Measurements from ENCODE around the gene MSX1. TPM values are rescaled to one million over a fixed set of nuclear protein-coding genes. Genes with fewer than 3 reads are reported as not detected.

MSX1 gene
- total RNA-seq, 5 donors from 2014 or later (not counting 1 experiment from before 2014, with no cell fraction given): not detected

GRCh38 chr4:4876945-4877661, 17.6 kb downstream of the MSX1 start:
- Mint-ChIP-seq H3K9me3 (no peaks in the 10 kb centered on the region), H3K27ac (no peak overlapping the region), H3K4me3 (no peak overlapping the region), H3K27me3 (peaks cover 53 to 63% of the 10 kb centered on the region in 2 donors), H3K36me3 (no peaks in the 10 kb centered on the region), H3K4me1 (peaks cover 0 to 5% (median 2%) of the 10 kb centered on the region in 3 donors)
- no peaks in the 10 kb centered on the region for H3K36me3 ChIP-seq (ENCODE audit: control insufficient read depth in 2 of 2, extremely low read depth in 1 of 2, insufficient read depth in 1 of 2, low read length in 1 of 2)
- no peak overlapping the region for H3K27ac ChIP-seq (ENCODE audit: low read length)
- ATAC-seq (replicated peaks in 1 of 4) (no peak), DNase-seq (no peak)
- no peaks in the 10 kb centered on the region for H3K9me3 ChIP-seq
- peaks cover 0 to 2% of the 10 kb centered on the region in 2 experiments for H3K4me1 ChIP-seq (ENCODE audit: control insufficient read depth in 1 of 2, extremely low read depth in 1 of 2, insufficient read depth in 2 of 2, low read length in 2 of 2)
- no peak overlapping the region for H3K4me3 ChIP-seq (ENCODE audit: control insufficient read depth in 1 of 2, extremely low read depth in 1 of 2, low read length in 1 of 2)
- POLR2A ChIA-PET: no interaction called here
- 84% methylated on average over 9 of the region's 12 CpGs for WGBS (ENCODE audit: insufficient coverage)
- CTCF ChIA-PET: no interaction called here
- H3K27me3 ChIP-seq (replicated peaks in 1 of 2; ENCODE audit: control insufficient read depth in 2 of 2, extremely low read depth in 1 of 2, insufficient read depth in 2 of 2, low read length in 1 of 2): peaks cover 2 to 63% of the 10 kb centered on the region in 2 experiments

GRCh38 chr4:4880492-4880891, 21.0 kb downstream of the MSX1 start:
- no peak for DNase-seq
- no peak overlapping the region for H3K4me3 Mint-ChIP-seq
- H3K9me3 ChIP-seq: no peaks in the 10 kb centered on the region
- H3K36me3 ChIP-seq (ENCODE audit: control insufficient read depth in 2 of 2, extremely low read depth in 1 of 2, insufficient read depth in 1 of 2, low read length in 1 of 2): no peaks in the 10 kb centered on the region
- no peak overlapping the region for H3K4me3 ChIP-seq (ENCODE audit: control insufficient read depth in 1 of 2, extremely low read depth in 1 of 2, low read length in 1 of 2)
- POLR2A ChIA-PET: no interaction called here
- H3K9me3 Mint-ChIP-seq: no peaks in the 10 kb centered on the region
- H3K27me3 Mint-ChIP-seq: peaks cover 32 to 35% of the 10 kb centered on the region in 2 donors
- no peak for ATAC-seq (replicated peaks in 1 of 4)
- no CpG with 5 or more reads among the region's 2 CpGs for WGBS (ENCODE audit: insufficient coverage)
- H3K27ac Mint-ChIP-seq: no peak overlapping the region
- H3K27me3 ChIP-seq (replicated peaks in 1 of 2; ENCODE audit: control insufficient read depth in 2 of 2, extremely low read depth in 1 of 2, insufficient read depth in 2 of 2, low read length in 1 of 2): peaks cover 2 to 29% of the 10 kb centered on the region in 2 experiments
- H3K4me1 ChIP-seq (ENCODE audit: control insufficient read depth in 1 of 2, extremely low read depth in 1 of 2, insufficient read depth in 2 of 2, low read length in 2 of 2): no peaks in the 10 kb centered on the region
- CTCF ChIA-PET: no interaction called here
- H3K4me1 Mint-ChIP-seq: no peaks in the 10 kb centered on the region
- H3K36me3 Mint-ChIP-seq: no peaks in the 10 kb centered on the region
- no peak overlapping the region for H3K27ac ChIP-seq (ENCODE audit: low read length)

- Histone ChIP-seq H3K4me3 (ENCODE audit: control insufficient read depth in 1 of 2, extremely low read depth in 1 of 2, low read length in 1 of 2) (no peak overlapping the region), H3K27ac (ENCODE audit: low read length) (no peak overlapping the region), H3K4me1 (ENCODE audit: control insufficient read depth in 1 of 2, extremely low read depth in 1 of 2, insufficient read depth in 2 of 2, low read length in 2 of 2) (no peaks in the 10 kb centered on the region), H3K36me3 (ENCODE audit: control insufficient read depth in 2 of 2, extremely low read depth in 1 of 2, insufficient read depth in 1 of 2, low read length in 1 of 2) (no peaks in the 10 kb centered on the region), H3K9me3 (no peaks in the 10 kb centered on the region), H3K27me3 (replicated peaks in 1 of 2; ENCODE audit: control insufficient read depth in 2 of 2, extremely low read depth in 1 of 2, insufficient read depth in 2 of 2, low read length in 1 of 2) (peaks cover 2 to 28% of the 10 kb centered on the region in 2 experiments)
- no peak for DNase-seq
- no peak for ATAC-seq (replicated peaks in 1 of 4)
- Mint-ChIP-seq H3K27ac (no peak overlapping the region), H3K9me3 (no peaks in the 10 kb centered on the region), H3K36me3 (no peaks in the 10 kb centered on the region), H3K4me3 (no peak overlapping the region), H3K4me1 (no peaks in the 10 kb centered on the region), H3K27me3 (peaks cover 28 to 36% of the 10 kb centered on the region in 2 donors)
- no CpG with 5 or more reads among the region's 2 CpGs for WGBS (ENCODE audit: insufficient coverage)
- ChIA-PET CTCF (no interaction called here), POLR2A (no interaction called here)
Observed at GRCh38 chr4:4881432-4881831, 22.0 kb downstream of the MSX1 start.

- Mint-ChIP-seq H3K4me3 (no peak overlapping the region), H3K27ac (no peak overlapping the region), H3K27me3 (peaks cover 19 to 34% of the 10 kb centered on the region in 2 donors), H3K4me1 (no peaks in the 10 kb centered on the region), H3K36me3 (no peaks in the 10 kb centered on the region), H3K9me3 (no peaks in the 10 kb centered on the region)
- Histone ChIP-seq H3K27ac (ENCODE audit: low read length) (no peak overlapping the region), H3K4me1 (ENCODE audit: control insufficient read depth in 1 of 2, extremely low read depth in 1 of 2, insufficient read depth in 2 of 2, low read length in 2 of 2) (no peaks in the 10 kb centered on the region), H3K36me3 (ENCODE audit: control insufficient read depth in 2 of 2, extremely low read depth in 1 of 2, insufficient read depth in 1 of 2, low read length in 1 of 2) (no peaks in the 10 kb centered on the region), H3K4me3 (ENCODE audit: control insufficient read depth in 1 of 2, extremely low read depth in 1 of 2, low read length in 1 of 2) (no peak overlapping the region), H3K9me3 (no peaks in the 10 kb centered on the region), H3K27me3 (replicated peaks in 1 of 2; ENCODE audit: control insufficient read depth in 2 of 2, extremely low read depth in 1 of 2, insufficient read depth in 2 of 2, low read length in 1 of 2) (peaks cover 4 to 5% of the 10 kb centered on the region in 2 experiments)
- POLR2A ChIA-PET: no interaction called here
- 100% methylated on average over 4 of the region's 4 CpGs for whole genome bisulfite sequencing (ENCODE audit: insufficient coverage)
- ATAC-seq (replicated peaks in 1 of 4): no peak
- CTCF ChIA-PET: no interaction called here
- no peak for DNase-seq
Observed at GRCh38 chr4:4884611-4885010, 25.1 kb downstream of the MSX1 start.

DNA sequence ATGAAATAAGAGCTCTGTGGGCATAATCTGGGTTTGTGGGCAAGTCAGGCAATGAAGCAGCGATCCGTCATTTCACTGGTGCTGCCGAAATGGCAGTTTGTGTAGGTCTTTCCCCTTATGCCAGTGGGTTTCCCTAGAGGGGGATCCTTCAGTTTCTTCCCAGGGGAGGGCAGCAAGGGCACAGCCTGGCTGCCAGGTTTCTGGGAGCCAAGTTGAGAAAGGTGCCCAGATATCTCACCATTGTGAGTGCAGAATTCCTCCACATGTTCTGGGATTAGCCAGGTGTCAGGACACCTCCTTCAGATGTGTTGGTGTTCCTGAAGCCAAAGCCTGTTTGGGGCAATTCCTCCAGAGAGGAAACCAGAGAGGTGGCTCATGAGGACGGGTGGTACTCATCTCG, 28.0 kb downstream of the MSX1 start:
- CTCF ChIA-PET: no interaction called here
- H3K36me3 Mint-ChIP-seq: no peaks in the 10 kb centered on the region
- H3K27ac ChIP-seq (ENCODE audit: low read length): no peak overlapping the region
- H3K4me1 ChIP-seq (ENCODE audit: control insufficient read depth in 1 of 2, extremely low read depth in 1 of 2, insufficient read depth in 2 of 2, low read length in 2 of 2): no peaks in the 10 kb centered on the region
- no peaks in the 10 kb centered on the region for H3K9me3 Mint-ChIP-seq
- H3K4me3 ChIP-seq (ENCODE audit: control insufficient read depth in 1 of 2, extremely low read depth in 1 of 2, low read length in 1 of 2): no peak overlapping the region
- peaks cover 16 to 32% of the 10 kb centered on the region in 2 donors for H3K27me3 Mint-ChIP-seq
- H3K4me3 Mint-ChIP-seq: no peak overlapping the region
- peaks cover 4 to 14% of the 10 kb centered on the region in 2 experiments for H3K27me3 ChIP-seq (replicated peaks in 1 of 2; ENCODE audit: control insufficient read depth in 2 of 2, extremely low read depth in 1 of 2, insufficient read depth in 2 of 2, low read length in 1 of 2)
- WGBS (ENCODE audit: insufficient coverage): 82% methylated on average over 3 of the region's 5 CpGs
- H3K27ac Mint-ChIP-seq: no peak overlapping the region
- ATAC-seq (replicated peaks in 1 of 4): no peak
- POLR2A ChIA-PET: no interaction called here
- no peak for DNase-seq
- no peaks in the 10 kb centered on the region for H3K36me3 ChIP-seq (ENCODE audit: control insufficient read depth in 2 of 2, extremely low read depth in 1 of 2, insufficient read depth in 1 of 2, low read length in 1 of 2)
- H3K9me3 ChIP-seq: no peaks in the 10 kb centered on the region
- H3K4me1 Mint-ChIP-seq: no peaks in the 10 kb centered on the region

DNA sequence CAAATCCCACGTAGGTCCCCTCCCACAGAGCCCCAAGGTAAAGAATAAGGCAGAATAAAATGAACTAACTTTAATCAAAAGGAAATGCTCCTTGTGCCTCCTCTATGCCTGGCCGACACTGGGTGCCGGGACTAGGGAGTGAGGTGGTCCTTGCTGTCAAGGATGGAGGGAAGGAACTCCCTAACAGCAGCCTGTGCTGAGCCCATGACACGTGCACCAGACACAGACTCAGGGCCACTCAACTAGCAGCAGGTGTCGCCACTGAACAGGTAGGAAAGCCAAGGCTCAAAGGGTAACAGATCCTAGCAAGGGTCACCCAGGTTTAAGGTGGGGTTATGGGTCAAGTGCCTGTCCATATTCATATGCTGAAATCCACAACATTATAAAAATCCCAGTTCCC, 29.2 kb downstream of the MSX1 start:
- ChIA-PET CTCF (interaction anchor here in 1 of 2 donors (0.6 kb wide), 1 partner anchor 552 kb away, joined by 3 read pairs; no protein-coding TSS in a partner anchor), POLR2A (no interaction called here)
- WGBS (ENCODE audit: insufficient coverage): no CpG with 5 or more reads among the region's 5 CpGs
- H3K9me3 Mint-ChIP-seq: no peaks in the 10 kb centered on the region
- H3K27ac Mint-ChIP-seq: no peak overlapping the region
- Histone ChIP-seq H3K9me3 (no peaks in the 10 kb centered on the region), H3K27ac (ENCODE audit: low read length) (no peak overlapping the region), H3K27me3 (replicated peaks in 1 of 2; ENCODE audit: control insufficient read depth in 2 of 2, extremely low read depth in 1 of 2, insufficient read depth in 2 of 2, low read length in 1 of 2) (peaks cover 4 to 14% of the 10 kb centered on the region in 2 experiments), H3K4me3 (ENCODE audit: control insufficient read depth in 1 of 2, extremely low read depth in 1 of 2, low read length in 1 of 2) (no peak overlapping the region), H3K36me3 (ENCODE audit: control insufficient read depth in 2 of 2, extremely low read depth in 1 of 2, insufficient read depth in 1 of 2, low read length in 1 of 2) (no peaks in the 10 kb centered on the region), H3K4me1 (ENCODE audit: control insufficient read depth in 1 of 2, extremely low read depth in 1 of 2, insufficient read depth in 2 of 2, low read length in 2 of 2) (no peaks in the 10 kb centered on the region)
- no peaks in the 10 kb centered on the region for H3K4me1 Mint-ChIP-seq
- peaks cover 20 to 34% of the 10 kb centered on the region in 2 donors for H3K27me3 Mint-ChIP-seq
- DNase-seq (no peak), ATAC-seq (replicated peaks in 1 of 4) (no peak)
- no peaks in the 10 kb centered on the region for H3K36me3 Mint-ChIP-seq
- H3K4me3 Mint-ChIP-seq: no peak overlapping the region
